Kidney glomerular epithelial cell (primary cell): Measurements from ENCODE around the gene HAUS3.

Source experiments
- DNase-seq: peaks from one replicate; lab custom pipeline; 2025; lab: John Stamatoyannopoulos, UW

Gene HAUS3

DNA sequence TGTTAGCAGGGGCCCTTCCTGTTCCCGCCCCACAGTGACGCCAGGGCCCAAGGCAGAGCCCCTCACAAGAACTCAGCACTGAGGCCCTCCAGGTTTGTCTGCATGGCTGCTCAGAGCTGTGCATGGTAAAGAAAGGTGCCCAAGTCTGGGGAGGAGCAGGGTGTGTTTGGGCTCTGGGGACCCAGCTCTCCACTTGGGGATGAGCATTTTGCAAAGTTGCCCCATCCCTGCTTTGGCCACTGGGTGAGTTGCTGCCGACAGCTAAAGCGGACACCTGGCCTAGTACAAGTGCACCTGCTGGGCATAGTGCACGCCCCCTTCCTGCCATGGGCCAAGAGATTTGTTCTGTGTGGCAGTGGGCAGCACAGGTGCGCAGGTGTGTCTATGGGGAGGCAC lies 22.0 kb upstream of the HAUS3 start:
- DNase-seq = no peak

DNA sequence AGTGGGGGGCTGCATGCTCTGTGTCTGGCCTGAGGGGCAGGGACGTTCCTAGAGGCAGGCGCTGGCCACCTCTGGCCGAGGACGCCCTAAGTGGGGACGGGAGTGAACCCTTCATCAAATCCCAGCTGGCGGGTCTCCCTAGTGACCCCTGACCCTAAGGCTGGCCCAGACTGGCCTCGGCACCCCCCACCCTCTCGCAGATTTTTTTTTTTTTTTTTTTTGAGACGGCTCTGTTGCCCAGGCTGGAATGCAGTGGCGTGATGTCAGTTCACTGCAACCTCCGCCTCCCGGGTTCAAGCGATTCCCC lies 21.0 kb upstream of the HAUS3 start:
- DNase-seq = no peak

GRCh38 chr4:2262145-2262943 lies 20.4 kb upstream of the HAUS3 start:
- DNase-seq = peak; percentile 95

GRCh38 chr4:2261853-2262144 lies 19.9 kb upstream of the HAUS3 start, which contains the start of gene MXD4:
MXD4 (minus strand) TSS chr4:2262109; CDS start chr4:2261980, 129 bp downstream.
- no peak for DNase-seq

DNA sequence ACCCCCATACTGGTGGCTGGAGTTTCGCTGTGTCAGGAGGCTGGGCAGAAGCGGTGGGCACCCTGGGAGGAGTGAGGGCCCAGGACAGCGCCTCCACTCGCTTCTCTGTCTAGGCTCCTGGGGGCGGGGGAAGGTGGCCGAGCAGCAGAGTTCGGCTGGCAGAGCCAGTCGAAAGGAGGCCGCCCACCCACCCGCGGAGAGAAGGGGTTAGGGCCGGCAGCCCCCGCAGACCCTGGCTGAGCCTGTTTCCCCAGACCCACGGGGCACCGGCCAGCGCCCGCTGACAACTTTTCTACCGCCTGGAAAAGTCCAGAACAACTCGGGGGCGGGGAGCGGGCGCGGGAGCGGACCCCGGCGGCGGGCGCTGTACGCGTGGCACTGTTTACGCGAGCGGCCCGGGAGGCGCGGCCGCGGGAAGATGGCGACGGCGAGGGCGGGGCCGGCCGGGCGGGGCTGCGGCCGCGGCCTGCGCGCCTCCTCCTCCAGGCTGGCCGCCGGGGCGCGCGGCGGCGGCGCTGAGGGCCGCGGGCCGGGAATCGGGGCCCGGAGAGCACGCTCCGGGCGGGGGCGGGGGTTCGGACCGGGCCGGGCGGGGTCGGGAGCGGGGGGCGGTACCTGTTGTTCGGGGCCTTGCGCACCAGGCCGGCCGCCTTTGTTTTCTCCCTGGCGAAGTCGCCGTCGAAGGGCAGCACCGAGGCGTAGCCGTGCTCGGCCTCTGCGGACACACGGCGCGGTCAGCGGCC lies 19.4 kb upstream of the HAUS3 start:
- DNase-seq = no peak

DNA sequence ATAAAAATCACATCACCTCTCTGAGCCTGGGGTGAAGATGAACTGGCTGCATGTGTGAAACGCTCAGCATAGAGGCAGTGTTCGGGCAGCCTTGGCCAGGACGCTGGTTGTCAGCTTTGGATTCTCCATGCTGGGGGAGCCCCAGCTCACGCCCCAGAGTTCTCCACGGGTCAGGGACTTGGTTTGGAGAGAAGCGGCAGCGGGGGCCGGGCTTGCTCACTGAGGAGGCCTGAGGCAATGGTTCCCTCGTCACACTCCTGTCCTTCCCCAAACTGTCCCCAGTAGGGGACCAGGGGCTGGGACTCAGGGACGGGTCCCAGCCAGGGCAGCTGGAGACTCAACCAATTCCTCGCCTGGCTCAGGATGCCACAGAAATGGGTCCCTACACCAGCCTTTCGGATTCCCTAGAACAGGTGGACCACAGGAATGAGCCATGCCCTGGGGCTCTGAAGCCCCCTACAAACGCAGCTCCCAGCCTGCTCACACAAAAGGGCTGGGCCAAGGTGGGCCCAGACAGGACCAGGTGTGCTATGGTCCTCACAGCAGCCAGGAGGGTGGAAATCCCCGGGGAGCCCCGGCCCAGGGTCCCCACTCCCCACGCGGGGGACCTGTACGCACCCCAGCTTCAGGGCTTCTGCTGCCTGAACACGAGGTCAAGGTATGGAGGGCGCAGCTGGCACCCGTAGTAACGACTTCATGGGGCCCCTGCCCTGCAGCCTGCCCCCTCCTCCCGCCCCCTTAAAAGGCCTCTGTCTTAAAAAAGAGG lies 18.6 kb upstream of the HAUS3 start:
- DNase-seq = no peak

DNA sequence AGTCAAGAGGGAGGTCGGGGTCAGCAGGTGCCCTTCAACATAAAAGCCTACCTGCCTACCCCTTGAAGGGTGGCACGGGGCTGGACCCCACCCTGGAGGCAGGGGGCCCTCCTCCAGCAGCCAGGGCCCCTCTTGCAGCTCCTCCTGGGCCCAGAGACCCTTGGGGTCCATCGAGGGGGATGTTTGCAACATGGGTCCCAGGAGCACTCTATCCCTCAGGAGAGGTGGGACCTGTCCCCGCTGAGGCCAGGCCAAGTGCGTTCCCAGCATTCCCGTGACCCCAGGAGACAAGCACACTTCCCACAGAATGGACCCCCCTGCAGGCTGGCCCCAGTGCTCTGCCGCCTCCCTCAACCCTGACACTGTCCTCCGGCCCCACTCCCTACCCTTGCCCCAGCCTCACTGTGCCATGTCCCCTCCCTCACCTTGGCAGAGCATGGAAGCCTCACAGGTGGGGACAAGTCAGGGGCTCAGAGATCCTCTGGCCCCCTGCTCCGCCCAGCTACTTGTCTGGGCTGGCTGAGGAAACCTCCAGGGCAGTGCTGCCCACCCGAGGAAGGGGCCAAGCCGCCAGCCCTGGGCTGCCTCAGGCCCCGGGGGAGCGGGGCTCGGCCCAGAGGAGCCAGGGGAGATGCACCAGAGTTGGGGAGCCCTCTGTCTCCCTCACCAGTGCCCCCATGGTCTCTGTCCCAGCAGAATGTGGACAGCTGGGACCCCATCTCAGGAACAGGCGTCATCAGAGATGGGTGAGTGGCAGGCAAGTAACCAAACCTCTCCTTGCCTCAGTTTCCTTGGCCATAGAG lies 17.8 kb upstream of the HAUS3 start:
- DNase-seq = no peak

DNA sequence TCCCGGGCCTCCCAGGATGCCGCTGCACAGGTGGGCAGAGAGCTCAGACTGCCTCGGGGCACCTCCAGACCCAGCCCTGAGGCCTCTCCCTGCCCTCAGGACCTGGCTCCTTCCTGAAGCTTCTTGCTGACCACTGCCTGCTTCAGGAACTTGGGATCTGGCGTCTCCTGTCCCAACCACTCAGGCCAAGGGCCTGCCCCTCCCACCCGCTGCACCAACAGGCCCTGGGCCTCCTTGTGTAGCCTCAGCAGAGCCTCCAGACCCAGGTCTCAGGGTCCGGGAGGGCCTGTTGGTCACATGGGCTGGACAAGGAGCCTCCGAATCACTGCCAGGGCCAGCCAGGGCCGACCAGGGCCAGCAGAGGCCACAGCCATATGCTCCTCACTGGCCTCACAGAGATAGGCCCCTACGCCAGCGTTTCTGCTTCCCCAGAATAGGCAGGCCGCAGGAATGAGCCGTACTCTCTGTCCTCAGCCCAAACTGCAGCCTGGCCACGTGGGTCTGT lies 17.2 kb upstream of the HAUS3 start:
- DNase-seq = no peak

DNA sequence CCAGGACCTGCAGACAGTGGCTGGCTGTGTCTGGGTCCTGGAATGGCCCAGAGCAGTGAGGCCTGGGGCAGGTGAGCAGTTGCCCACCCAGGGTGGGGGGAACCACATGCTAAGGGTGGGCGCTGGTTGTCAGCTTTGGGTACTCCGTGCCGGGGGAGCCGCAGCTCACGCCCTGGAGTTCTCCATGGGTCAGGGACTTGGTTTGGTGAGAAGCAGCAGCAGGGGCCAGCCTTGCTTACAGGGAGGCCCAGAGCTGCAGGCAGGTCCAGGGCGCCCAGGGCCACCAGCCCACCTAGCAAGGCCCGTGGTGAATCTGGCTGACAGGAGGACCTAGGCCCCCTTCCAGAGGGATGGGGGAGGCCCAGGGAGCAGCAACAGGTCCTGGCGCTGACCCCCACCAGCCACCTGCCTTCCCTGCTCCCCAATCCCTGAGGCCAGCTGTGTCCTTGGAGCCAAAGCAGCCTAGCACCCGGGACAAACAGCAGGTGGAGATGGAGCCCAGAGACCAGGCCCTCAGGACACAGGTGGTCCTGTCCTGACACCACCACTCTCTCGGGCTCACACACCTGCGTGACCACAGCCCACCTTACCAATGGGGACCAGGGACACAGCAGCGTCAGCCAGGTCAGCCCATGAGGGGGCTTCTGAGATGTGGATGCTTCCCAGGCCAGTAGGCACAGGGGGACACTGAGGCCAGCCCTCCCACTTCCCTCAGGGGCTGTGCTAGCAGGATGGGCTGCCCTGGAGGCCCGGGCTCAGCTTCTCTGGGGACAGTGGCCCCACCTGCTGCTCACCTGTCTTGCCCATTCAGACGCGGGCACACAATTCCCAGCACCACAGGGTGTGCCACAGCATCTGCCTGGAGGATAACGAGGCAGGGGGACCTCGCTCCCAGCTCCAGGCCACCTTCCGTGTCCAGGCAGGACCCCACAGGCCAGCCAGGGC lies 16.4 kb upstream of the HAUS3 start:
- no peak for DNase-seq

DNA sequence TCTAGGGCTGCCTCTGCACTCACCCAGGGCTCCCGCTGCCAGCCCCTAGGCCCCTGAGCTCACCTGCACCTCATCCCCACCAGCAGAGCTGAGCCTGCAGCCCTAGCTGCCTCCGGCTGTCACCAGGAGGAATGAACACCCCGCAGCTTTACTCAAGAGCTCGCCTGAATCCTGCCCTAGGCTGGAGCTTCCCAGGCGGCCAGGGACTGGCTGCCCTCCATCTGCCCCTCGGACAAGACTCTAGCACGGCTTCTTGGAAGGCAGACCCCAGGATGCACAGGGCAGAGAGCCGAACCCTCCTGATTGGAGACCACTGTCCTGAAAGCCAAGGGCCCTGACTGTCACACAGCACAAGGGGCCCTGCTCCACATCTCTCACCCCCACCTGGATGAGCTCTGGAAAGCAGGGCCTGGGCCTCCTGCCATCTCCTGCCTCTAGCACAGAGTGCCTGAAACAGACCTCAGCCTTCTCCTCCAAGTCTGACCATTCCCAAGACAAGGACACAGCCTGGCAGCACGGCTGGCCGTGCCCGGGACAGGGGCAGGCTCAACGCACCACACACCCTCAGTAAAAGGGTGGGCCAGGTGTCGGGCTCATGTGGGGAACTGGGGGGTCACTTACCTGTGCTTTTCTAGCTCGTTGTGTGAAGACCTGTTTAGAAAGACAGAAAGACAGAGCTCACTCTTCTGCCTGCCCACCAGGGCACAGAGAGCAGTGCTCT lies 15.6 kb upstream of the HAUS3 start:
- DNase-seq = no peak

GRCh38 chr4:2256781-2257191 lies 14.9 kb upstream of the HAUS3 start:
- DNase-seq = no peak

- DNase-seq = no peak
These were observed 14.3 kb upstream of the HAUS3 start for GRCh38 chr4:2256156-2256731.

DNA sequence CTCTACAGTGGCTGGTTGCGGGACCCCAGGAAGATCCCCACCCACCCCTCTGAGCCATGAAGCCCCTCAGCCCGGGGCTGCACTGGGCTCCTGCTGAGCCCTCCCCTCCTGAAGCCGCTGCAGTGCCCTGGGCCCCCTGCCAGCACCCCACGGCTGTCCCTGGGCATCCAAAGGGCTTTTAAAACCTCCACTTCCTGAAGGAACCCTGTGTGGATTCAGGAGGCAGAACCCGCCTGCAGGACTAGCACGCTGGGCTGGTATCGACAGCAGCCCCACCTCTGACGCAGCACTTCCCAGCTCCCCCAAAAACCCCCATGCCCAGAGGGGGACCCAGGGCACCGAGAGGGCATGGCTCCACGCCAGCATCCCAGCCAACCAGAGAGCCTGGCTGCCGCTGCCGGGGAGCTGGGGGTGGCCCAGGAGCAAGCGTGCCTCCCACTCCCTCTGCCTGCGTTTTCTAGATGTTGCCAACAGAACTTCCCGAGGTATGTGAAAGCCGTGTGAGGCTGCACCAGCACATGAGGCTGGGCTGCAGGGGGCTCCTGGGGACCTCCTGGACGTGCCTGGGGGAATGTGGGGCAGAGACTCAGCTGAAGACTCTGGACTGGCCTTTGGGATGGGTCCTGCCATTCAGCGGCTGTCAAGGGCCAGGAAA lies 13.7 kb upstream of the HAUS3 start:
- DNase-seq = peak; percentile 15

- no peak for DNase-seq
These were observed 13.0 kb upstream of the HAUS3 start for GRCh38 chr4:2254665-2255500.

GRCh38 chr4:2253160-2254084 lies 11.5 kb upstream of the HAUS3 start:
- DNase-seq = no peak

DNA sequence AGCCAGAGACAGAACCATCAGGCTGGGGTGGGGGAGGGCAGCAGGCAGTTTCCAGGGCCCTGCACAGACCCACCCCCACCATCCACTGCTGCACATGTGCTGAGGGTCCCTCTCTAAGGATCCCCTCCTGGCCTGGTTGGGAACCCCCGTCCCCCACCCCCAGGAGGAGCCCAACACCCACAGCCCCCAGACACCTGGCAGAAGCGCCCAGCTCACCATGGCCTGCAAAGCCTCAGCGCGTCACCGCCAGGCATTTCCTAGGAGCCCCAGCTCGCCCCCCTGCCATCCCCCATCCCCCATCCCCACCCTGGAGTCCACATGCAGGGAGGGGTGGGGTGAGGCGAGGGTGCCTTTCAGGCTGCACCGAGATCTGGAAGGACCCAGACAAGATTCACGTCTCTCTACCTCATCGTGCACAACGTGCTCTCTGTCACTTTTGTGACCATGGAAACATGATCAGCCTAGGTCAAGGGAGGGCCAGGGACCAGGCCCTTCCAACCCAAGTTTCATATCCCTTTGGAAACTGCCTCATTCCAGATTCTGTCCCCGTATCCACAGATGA lies 10.7 kb upstream of the HAUS3 start:
- no peak for DNase-seq
